ENCODE data around the gene CMPK1. TPM values are rescaled to one million over a fixed set of nuclear protein-coding genes. Genes with fewer than 3 reads are reported as not detected.

The CMPK1 gene
- total RNA-seq, 1 donor = 120 TPM

GRCh38 chr1:47384083-47384482 is 50.5 kb downstream of the CMPK1 start:
- H3K4me3 ChIP-seq (ENCODE audit: low read depth, low read length) = no peak overlapping the region
- no peak for DNase-seq (ENCODE audit: low read depth)
- TF ChIP-seq CTCF (IDR thresholded peaks at IDR 0.05; ENCODE audit: insufficient read depth, low read depth, low read length) = no peak

DNA sequence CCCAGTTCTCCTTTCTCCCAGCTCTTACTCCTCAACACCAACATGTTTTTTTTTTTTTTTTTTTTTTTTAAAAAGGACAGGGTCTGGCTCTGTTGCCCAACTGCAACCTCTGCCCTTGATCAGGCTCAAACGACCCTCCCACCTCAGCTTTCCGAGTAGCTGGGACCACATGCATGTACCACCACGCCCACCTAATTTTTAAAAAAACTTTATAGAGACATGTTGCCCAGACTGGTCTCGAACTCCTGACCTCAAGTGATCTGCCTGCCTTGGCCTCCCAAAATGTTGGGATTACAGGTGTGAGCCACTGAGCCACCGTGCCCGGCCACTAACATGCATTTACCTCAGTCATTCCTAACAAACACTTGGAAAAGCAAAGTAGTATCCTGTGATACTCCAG is 51.4 kb downstream of the CMPK1 start:
- no peak overlapping the region for H3K4me3 ChIP-seq (ENCODE audit: low read depth, low read length)
- no peak for TF ChIP-seq CTCF (IDR thresholded peaks at IDR 0.05; ENCODE audit: insufficient read depth, low read depth, low read length)

DNA sequence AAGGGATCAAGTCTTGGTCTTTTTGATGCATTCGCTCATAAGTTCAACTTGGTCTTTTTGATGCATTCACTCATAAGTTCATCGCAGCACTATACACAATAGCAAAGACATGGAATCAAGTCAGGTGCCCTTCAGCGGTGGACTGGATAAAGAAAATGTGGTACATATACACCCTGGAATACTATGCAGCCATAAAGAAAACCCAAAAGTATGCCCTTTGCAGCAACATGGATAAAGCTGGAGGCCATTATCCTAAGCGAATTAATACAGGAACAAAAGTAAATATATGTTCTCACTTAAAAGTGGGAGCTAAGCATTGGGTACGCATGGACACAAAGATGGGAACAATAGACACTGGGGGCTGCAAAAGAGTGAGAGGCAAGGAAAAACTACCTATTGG is 52.7 kb downstream of the CMPK1 start:
- no peak overlapping the region for H3K4me3 ChIP-seq (ENCODE audit: low read depth, low read length)
- DNase-seq (ENCODE audit: low read depth) = no peak
- no peak for TF ChIP-seq CTCF (IDR thresholded peaks at IDR 0.05; ENCODE audit: insufficient read depth, low read depth, low read length)

More for the DNA sequence above, 51.4 kb downstream of the CMPK1 start:
- DNase-seq (ENCODE audit: low read depth) = no peak

DNA sequence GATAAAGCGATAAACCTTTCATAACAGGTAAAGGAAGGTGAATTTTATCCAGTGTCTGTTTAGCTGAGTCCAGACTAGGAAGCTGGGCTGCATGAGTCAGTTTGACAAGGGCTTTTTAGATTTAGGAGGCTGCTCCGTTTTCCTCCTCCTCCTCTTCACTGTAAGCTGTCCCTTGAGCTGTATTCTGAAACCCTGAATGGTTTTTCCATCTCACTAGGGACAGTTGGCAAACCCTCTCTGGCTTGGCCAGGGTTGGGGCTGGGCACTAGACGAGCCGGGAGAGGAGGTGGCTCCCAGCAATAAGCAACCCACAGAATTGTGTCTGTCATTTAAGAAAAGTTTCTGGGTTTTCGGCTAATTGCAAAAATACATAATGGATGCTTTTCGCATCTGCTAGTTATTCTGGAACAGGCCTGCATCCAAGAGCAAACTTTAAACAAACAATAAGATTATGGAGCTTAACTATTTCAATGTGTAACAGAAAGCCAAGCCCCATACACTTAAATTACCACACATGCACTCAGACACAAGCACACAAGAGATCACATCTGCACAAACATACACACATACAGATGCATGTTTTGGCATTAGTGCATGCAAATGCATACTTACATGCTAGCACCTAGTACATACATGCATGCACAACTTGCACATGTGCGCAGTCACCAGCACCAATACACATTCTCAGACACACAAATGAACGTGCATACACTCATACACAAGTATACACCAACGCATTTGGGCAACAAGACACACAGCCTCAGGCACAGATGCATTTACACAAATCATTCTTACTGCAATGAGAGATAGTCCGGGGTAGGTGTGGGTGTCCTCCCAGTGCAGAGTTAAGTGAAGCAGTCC is 54.7 kb downstream of the CMPK1 start:
- no peak for TF ChIP-seq CTCF (IDR thresholded peaks at IDR 0.05; ENCODE audit: insufficient read depth, low read depth, low read length)
- DNase-seq (ENCODE audit: low read depth) = no peak
- no peak overlapping the region for H3K4me3 ChIP-seq (ENCODE audit: low read depth, low read length)

DNA sequence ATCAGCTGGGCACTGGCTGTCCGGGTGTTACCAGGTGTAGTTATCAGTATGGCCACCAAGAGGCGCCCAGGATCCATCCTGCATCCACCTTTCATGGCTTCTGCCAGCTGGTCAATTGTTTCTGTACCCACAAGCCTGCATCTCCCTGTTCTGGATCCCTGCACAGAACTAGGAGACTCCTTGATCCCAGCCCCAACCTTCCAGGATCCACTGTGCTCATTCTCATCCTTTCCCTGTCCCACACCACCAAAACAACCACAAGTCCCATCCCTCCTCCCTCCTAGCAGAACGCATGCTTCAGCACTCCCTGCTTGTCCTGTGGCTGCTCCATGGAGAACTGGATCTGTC is 55.3 kb downstream of the CMPK1 start:
- TF ChIP-seq CTCF (IDR thresholded peaks at IDR 0.05; ENCODE audit: insufficient read depth, low read depth, low read length) = peak; percentile 79
- peak; percentile 54 for DNase-seq (ENCODE audit: low read depth)
- no peak overlapping the region for H3K4me3 ChIP-seq (ENCODE audit: low read depth, low read length)

DNA sequence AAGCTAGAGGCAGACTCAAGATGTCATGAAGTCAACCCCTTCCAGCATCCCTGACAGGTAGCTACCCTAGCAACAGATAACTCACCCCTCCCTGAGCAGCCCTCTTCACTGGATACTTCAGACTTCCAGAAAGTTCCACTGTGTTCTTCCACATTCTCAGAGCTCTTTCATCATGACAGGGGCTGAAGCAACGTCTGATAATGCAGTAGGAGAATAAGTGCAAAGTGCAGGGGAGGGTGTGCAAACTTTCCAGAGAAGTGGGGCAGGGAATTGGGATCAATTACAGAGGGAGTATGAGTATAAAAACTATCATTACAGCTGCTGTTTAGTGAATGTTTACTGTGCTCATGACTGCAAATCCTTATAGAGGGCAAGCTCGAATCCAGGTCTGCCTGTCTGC is 56.1 kb downstream of the CMPK1 start:
- H3K4me3 ChIP-seq (ENCODE audit: low read depth, low read length) = no peak overlapping the region
- DNase-seq (ENCODE audit: low read depth) = no peak
- TF ChIP-seq CTCF (IDR thresholded peaks at IDR 0.05; ENCODE audit: insufficient read depth, low read depth, low read length) = no peak

- H3K4me3 ChIP-seq (ENCODE audit: low read depth, low read length) = no peak overlapping the region
- no peak for TF ChIP-seq CTCF (IDR thresholded peaks at IDR 0.05; ENCODE audit: insufficient read depth, low read depth, low read length)
- DNase-seq (ENCODE audit: low read depth) = no peak
Measured at GRCh38 chr1:47390843-47391242, 57.3 kb downstream of the CMPK1 start.
